K562 (cell line): ENCODE measurements around the gene SLC32A1. TPM values are rescaled to one million over a fixed set of nuclear protein-coding genes. Genes with fewer than 3 reads are reported as not detected.

ENCODE experiments used
- BACH1 ChIP-seq: fragments of 200-800 bp; sonication (Bioruptor generic); IDR thresholded peaks from 2 replicates; pipeline ENCODE4 v1.6.1; 2016; ENCODE audit warnings: missing genetic modification characterization, missing compliant biosample characterization
- BCOR ChIP-seq: fragments of 450-650 bp; IDR thresholded peaks from 2 replicates; pipeline ENCODE4 v1.6.1; 2016
- IFI16 ChIP-seq: fragments of 250-450 bp; sonication (Bioruptor Pico); IDR thresholded peaks from 2 replicates; pipeline ENCODE4 v2.1.2; 2022; ENCODE audit warnings: mild to moderate bottlenecking, inconsistent platforms
- KLF13 ChIP-seq: fragments of 450-650 bp; IDR thresholded peaks from 2 replicates; pipeline ENCODE4 v1.6.1; 2016; ENCODE audit warnings: missing genetic modification characterization, low read depth, mild to moderate bottlenecking, missing compliant biosample characterization, moderate library complexity, borderline replicate concordance
- NR4A1 ChIP-seq, 2 experiments: fragments of 250-450 bp in 1 of 2; fragments of 450-650 bp in 1 of 2; sonication (Bioruptor Pico) in 1 of 2; IDR thresholded peaks; 2 replicates each; pipeline versions ENCODE4 v1.4.0 to v1.6.1; 2016 to 2020; ENCODE audit warnings: mild to moderate bottlenecking in 2 of 2, missing compliant biosample characterization in 1 of 2, missing genetic modification characterization in 1 of 2, moderate library complexity in 1 of 2
- PHB2 ChIP-seq: fragments of 450-650 bp; IDR thresholded peaks from 2 replicates; pipeline ENCODE4 v1.6.1; 2017; ENCODE audit warnings: low read depth
- POLR2AphosphoS2 ChIP-seq: IDR thresholded peaks from 2 replicates; pipeline ENCODE4 v1.6.1; 2012; ENCODE audit warnings: low read length, improper control_type of control experiment
- PRPF4 ChIP-seq: fragments of 200-400 bp; formaldehyde crosslinking; IDR thresholded peaks from one replicate; pipeline ENCODE4 v1.6.1; 2017; ENCODE audit warnings: low read length, low read depth, mild to moderate bottlenecking; ENCODE audit not compliant: insufficient read depth, poor library complexity, severe bottlenecking
- SP1 ChIP-seq: sonication (generic); formaldehyde crosslinking; IDR thresholded peaks from 2 replicates; pipeline ENCODE4 v1.8.1; 2022; ENCODE audit warnings: mild to moderate bottlenecking, missing genetic modification reagents
- ZFP36 ChIP-seq: fragments of 150-350 bp; IDR thresholded peaks from 2 replicates; pipeline ENCODE4 v1.6.1; 2018; ENCODE audit warnings: low read length, low read depth; ENCODE audit not compliant: partially characterized antibody
- ZNF174 ChIP-seq: fragments of 250-450 bp; sonication (Bioruptor Pico); IDR thresholded peaks from 2 replicates; pipeline ENCODE4 v1.4.0; 2020; ENCODE audit warnings: mild to moderate bottlenecking
- polyA plus RNA-seq, 8 experiments: library from polyadenylated mRNA; depleted of rRNA in 4 of 8; stranded (reverse) in 5 of 8; unstranded in 3 of 8; fragments of >200 nt; fragmentation: Nextera tagmentation in 2 of 8; fragmentation: Illumina TruSeq in 1 of 8; extraction: Ambion mirVana in 2 of 8; extraction: Trizol in 1 of 8; gene quantifications; 2 replicates each; pipeline versions ENCODE4 v1.2.1 to v1.2.3, GENCODE V29; 2011 to 2014; ENCODE audit warnings: inconsistent platforms in 1 of 8, missing spikeins in 1 of 8
- total RNA-seq, 7 experiments: library from RNA; depleted of rRNA in 6 of 7; stranded (reverse); fragments of >200 nt in 6 of 7; fragmentation: Illumina TruSeq in 2 of 7; extraction: Trizol in 2 of 7; gene quantifications; 2 replicates each; pipeline versions ENCODE4 v1.2.1 to v1.2.3, GENCODE V29; 2011 to 2021; ENCODE audit warnings: low replicate concordance in 1 of 7
- TF ChIP-seq, protein P1 (sequence below): fragments of 200-600 bp; sonication (generic); IDR thresholded peaks from one replicate; pipeline ENCODE4 v1.6.1; 2012; ENCODE audit warnings: mild to moderate bottlenecking, low read depth, low read length, inconsistent platforms
- TF ChIP-seq, protein P2 (sequence below): sonication (generic); formaldehyde crosslinking; IDR thresholded peaks from 2 replicates; pipeline ENCODE4 v1.8.0; 2022; ENCODE audit warnings: missing genetic modification reagents, mild to moderate bottlenecking, moderate library complexity, borderline replicate concordance

SLC32A1 gene
- total and polyA plus RNA-seq, 9 of the 15 experiments (the other 6 are each of a cell fraction or from before 2014, with no cell fraction given) = not detected

DNA sequence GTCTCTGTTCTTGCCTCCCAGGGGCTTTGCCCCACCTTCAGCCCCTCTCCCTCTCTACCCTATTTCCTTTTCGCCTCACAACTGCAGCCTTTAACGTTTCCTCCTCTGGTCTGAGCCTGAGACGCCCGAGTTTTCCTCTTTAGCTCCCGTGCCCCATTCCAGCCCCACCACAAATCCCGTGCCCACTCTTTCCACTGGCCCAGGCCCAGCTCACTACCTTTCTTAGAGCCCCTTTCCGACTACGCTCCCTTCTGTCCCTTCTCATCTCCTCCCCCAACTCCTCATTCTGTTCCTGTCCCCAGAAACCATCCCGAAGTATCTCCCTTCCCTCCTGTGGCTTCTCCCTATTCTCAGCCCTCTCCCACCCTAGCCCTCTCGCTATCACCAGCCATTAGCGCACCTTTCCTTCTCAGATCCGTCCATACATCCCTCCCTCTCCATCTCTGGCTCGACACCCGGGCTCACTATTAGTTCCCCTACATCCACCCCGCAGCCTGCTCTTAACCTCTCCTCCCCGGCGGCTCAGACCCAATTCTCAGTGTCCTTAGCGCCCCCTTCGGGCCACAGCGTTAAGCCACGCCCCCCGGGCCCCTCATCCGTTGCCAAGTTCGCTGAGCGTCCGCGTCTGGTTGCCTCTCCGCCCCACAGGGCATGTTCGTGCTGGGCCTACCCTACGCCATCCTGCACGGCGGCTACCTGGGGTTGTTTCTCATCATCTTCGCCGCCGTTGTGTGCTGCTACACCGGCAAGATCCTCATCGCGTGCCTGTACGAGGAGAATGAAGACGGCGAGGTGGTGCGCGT is 2.7 kb downstream of the SLC32A1 start (continued):
- TF ChIP-seq, protein P1, sequence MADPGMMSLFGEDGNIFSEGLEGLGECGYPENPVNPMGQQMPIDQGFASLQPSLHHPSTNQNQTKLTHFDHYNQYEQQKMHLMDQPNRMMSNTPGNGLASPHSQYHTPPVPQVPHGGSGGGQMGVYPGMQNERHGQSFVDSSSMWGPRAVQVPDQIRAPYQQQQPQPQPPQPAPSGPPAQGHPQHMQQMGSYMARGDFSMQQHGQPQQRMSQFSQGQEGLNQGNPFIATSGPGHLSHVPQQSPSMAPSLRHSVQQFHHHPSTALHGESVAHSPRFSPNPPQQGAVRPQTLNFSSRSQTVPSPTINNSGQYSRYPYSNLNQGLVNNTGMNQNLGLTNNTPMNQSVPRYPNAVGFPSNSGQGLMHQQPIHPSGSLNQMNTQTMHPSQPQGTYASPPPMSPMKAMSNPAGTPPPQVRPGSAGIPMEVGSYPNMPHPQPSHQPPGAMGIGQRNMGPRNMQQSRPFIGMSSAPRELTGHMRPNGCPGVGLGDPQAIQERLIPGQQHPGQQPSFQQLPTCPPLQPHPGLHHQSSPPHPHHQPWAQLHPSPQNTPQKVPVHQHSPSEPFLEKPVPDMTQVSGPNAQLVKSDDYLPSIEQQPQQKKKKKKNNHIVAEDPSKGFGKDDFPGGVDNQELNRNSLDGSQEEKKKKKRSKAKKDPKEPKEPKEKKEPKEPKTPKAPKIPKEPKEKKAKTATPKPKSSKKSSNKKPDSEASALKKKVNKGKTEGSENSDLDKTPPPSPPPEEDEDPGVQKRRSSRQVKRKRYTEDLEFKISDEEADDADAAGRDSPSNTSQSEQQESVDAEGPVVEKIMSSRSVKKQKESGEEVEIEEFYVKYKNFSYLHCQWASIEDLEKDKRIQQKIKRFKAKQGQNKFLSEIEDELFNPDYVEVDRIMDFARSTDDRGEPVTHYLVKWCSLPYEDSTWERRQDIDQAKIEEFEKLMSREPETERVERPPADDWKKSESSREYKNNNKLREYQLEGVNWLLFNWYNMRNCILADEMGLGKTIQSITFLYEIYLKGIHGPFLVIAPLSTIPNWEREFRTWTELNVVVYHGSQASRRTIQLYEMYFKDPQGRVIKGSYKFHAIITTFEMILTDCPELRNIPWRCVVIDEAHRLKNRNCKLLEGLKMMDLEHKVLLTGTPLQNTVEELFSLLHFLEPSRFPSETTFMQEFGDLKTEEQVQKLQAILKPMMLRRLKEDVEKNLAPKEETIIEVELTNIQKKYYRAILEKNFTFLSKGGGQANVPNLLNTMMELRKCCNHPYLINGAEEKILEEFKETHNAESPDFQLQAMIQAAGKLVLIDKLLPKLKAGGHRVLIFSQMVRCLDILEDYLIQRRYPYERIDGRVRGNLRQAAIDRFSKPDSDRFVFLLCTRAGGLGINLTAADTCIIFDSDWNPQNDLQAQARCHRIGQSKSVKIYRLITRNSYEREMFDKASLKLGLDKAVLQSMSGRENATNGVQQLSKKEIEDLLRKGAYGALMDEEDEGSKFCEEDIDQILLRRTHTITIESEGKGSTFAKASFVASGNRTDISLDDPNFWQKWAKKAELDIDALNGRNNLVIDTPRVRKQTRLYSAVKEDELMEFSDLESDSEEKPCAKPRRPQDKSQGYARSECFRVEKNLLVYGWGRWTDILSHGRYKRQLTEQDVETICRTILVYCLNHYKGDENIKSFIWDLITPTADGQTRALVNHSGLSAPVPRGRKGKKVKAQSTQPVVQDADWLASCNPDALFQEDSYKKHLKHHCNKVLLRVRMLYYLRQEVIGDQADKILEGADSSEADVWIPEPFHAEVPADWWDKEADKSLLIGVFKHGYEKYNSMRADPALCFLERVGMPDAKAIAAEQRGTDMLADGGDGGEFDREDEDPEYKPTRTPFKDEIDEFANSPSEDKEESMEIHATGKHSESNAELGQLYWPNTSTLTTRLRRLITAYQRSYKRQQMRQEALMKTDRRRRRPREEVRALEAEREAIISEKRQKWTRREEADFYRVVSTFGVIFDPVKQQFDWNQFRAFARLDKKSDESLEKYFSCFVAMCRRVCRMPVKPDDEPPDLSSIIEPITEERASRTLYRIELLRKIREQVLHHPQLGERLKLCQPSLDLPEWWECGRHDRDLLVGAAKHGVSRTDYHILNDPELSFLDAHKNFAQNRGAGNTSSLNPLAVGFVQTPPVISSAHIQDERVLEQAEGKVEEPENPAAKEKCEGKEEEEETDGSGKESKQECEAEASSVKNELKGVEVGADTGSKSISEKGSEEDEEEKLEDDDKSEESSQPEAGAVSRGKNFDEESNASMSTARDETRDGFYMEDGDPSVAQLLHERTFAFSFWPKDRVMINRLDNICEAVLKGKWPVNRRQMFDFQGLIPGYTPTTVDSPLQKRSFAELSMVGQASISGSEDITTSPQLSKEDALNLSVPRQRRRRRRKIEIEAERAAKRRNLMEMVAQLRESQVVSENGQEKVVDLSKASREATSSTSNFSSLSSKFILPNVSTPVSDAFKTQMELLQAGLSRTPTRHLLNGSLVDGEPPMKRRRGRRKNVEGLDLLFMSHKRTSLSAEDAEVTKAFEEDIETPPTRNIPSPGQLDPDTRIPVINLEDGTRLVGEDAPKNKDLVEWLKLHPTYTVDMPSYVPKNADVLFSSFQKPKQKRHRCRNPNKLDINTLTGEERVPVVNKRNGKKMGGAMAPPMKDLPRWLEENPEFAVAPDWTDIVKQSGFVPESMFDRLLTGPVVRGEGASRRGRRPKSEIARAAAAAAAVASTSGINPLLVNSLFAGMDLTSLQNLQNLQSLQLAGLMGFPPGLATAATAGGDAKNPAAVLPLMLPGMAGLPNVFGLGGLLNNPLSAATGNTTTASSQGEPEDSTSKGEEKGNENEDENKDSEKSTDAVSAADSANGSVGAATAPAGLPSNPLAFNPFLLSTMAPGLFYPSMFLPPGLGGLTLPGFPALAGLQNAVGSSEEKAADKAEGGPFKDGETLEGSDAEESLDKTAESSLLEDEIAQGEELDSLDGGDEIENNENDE = no peak
- TF ChIP-seq PHB2 = no peak
- TF ChIP-seq ZFP36 = no peak
- TF ChIP-seq POLR2AphosphoS2 = no peak
- TF ChIP-seq PRPF4 = no peak
- TF ChIP-seq, protein P2, sequence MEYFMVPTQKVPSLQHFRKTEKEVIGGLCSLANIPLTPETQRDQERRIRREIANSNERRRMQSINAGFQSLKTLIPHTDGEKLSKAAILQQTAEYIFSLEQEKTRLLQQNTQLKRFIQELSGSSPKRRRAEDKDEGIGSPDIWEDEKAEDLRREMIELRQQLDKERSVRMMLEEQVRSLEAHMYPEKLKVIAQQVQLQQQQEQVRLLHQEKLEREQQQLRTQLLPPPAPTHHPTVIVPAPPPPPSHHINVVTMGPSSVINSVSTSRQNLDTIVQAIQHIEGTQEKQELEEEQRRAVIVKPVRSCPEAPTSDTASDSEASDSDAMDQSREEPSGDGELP (CRISPR knock-in tag) = 0 out of 2 replicates have a peak, but pooled peaks have one; percentile 37
- no peak for TF ChIP-seq ZNF174 (CRISPR knock-in tag)
- TF ChIP-seq IFI16 = no peak
- TF ChIP-seq BACH1 (tag) = no peak
- no peak for TF ChIP-seq BCOR
- TF ChIP-seq NR4A1 (CRISPR knock-in tag; IDR thresholded peaks at IDR 0.05) = no peak
- no peak for TF ChIP-seq NR4A1 (tag; IDR thresholded peaks at IDR 0.05)
- peak; percentile 76 for TF ChIP-seq SP1
- peak; percentile 53; the same call in 1 of the 2 replicates for TF ChIP-seq KLF13 (tag)
